Adrenal gland (tissue), 5 donors: Measurements from ENCODE around the gene LMF1.

Experiments
- POLR2A ChIP-seq, 2 donors: fragments of 450-650 bp; IDR thresholded peaks; one replicate each; pipeline ENCODE4 v1.6.1; 2017; ENCODE audit warnings: antibody characterized with exemption in 2 of 2, mild to moderate bottlenecking in 2 of 2, moderate library complexity in 1 of 2
- TF ChIP-seq, protein P1 (sequence below), 6 experiments: fragments of 450-650 bp in 4 of 6; fragments of 200-600 bp in 2 of 6; sonication (generic) in 1 of 6; IDR thresholded peaks; 1 replicate in 5 of 6; 2 replicates in 1 of 6; pipeline versions ENCODE4 v1.5.1 to v1.8.0; 2016 to 2021; ENCODE audit warnings: antibody characterized with exemption in 6 of 6, mild to moderate bottlenecking in 2 of 6, moderate library complexity in 1 of 6
- donor health status: DM: no; HTN: no; CAD: no.

DNA sequence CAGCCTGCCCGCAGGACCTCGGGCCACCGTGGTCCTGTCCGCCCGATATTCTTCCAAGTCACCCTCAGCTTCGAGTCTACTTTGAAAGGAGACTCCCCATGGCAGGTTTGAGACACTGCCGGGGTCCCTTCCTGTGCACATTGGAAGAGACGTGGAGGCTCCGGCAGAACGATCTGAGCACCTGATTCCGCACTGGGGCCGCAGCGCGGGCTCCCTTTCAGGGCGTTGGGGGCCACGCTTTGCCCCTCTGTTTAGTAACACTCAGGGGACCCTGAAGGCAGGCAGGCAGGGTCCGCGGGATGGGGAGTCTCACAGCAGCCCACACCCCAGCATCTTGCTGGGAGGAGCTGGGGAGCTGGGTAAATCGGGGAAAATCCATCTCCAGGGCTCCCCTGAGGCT, 41.4 kb upstream of the LMF1 start:
- TF ChIP-seq, protein P1, sequence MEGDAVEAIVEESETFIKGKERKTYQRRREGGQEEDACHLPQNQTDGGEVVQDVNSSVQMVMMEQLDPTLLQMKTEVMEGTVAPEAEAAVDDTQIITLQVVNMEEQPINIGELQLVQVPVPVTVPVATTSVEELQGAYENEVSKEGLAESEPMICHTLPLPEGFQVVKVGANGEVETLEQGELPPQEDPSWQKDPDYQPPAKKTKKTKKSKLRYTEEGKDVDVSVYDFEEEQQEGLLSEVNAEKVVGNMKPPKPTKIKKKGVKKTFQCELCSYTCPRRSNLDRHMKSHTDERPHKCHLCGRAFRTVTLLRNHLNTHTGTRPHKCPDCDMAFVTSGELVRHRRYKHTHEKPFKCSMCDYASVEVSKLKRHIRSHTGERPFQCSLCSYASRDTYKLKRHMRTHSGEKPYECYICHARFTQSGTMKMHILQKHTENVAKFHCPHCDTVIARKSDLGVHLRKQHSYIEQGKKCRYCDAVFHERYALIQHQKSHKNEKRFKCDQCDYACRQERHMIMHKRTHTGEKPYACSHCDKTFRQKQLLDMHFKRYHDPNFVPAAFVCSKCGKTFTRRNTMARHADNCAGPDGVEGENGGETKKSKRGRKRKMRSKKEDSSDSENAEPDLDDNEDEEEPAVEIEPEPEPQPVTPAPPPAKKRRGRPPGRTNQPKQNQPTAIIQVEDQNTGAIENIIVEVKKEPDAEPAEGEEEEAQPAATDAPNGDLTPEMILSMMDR (IDR thresholded peaks at IDR 0.05): no peak
- no peak for TF ChIP-seq POLR2A (IDR thresholded peaks at IDR 0.05)
